ENCODE results near the gene C10orf95.

Gene C10orf95

GRCh38 chr10:102414749-102415148 lies 36.6 kb downstream of the C10orf95 start:
- Histone ChIP-seq H3K36me3 (ENCODE audit: control insufficient read depth, insufficient read depth, low read length) (no peaks in the 10 kb centered on the region), H3K4me1 (ENCODE audit: control insufficient read depth, insufficient read depth, low read length) (peaks cover 6% of the 10 kb centered on the region), H3K27ac (ENCODE audit: low read depth, low read length) (no peak overlapping the region), H3K9ac (ENCODE audit: low read length) (no peak overlapping the region), H3K27me3 (ENCODE audit: control insufficient read depth, insufficient read depth, low read length) (peaks cover 19% of the 10 kb centered on the region), H3K4me3 (ENCODE audit: low read length) (no peak overlapping the region)

GRCh38 chr10:102413806-102414561 lies 37.4 kb downstream of the C10orf95 start:
- H3K27me3 ChIP-seq (ENCODE audit: control insufficient read depth, insufficient read depth, low read length): peaks cover 19% of the 10 kb centered on the region
- no peak overlapping the region for H3K9ac ChIP-seq (ENCODE audit: low read length)
- H3K4me3 ChIP-seq (ENCODE audit: low read length): no peak overlapping the region
- H3K4me1 ChIP-seq (ENCODE audit: control insufficient read depth, insufficient read depth, low read length): peaks cover 9% of the 10 kb centered on the region
- H3K36me3 ChIP-seq (ENCODE audit: control insufficient read depth, insufficient read depth, low read length): no peaks in the 10 kb centered on the region
- no peak overlapping the region for H3K27ac ChIP-seq (ENCODE audit: low read depth, low read length)

- Histone ChIP-seq H3K27ac (ENCODE audit: low read depth, low read length) (no peak overlapping the region), H3K4me3 (ENCODE audit: low read length) (no peak overlapping the region), H3K4me1 (ENCODE audit: control insufficient read depth, insufficient read depth, low read length) (peaks cover 9% of the 10 kb centered on the region), H3K27me3 (ENCODE audit: control insufficient read depth, insufficient read depth, low read length) (peaks cover 25% of the 10 kb centered on the region), H3K9ac (ENCODE audit: low read length) (no peak overlapping the region), H3K36me3 (ENCODE audit: control insufficient read depth, insufficient read depth, low read length) (no peaks in the 10 kb centered on the region)
These were observed 38.2 kb downstream of the C10orf95 start for GRCh38 chr10:102413053-102413705.

- no peak overlapping the region for H3K4me3 ChIP-seq (ENCODE audit: low read length)
- H3K27me3 ChIP-seq (ENCODE audit: control insufficient read depth, insufficient read depth, low read length): peaks cover 25% of the 10 kb centered on the region
- H3K36me3 ChIP-seq (ENCODE audit: control insufficient read depth, insufficient read depth, low read length): no peaks in the 10 kb centered on the region
- no peak overlapping the region for H3K27ac ChIP-seq (ENCODE audit: low read depth, low read length)
- H3K4me1 ChIP-seq (ENCODE audit: control insufficient read depth, insufficient read depth, low read length): peaks cover 12% of the 10 kb centered on the region
- no peak overlapping the region for H3K9ac ChIP-seq (ENCODE audit: low read length)
These were observed 39.0 kb downstream of the C10orf95 start for GRCh38 chr10:102412293-102412692.

GRCh38 chr10:102411341-102412255 lies 39.7 kb downstream of the C10orf95 start:
- H3K27me3 ChIP-seq (ENCODE audit: control insufficient read depth, insufficient read depth, low read length): peaks cover 25% of the 10 kb centered on the region
- peak overlapping the region; percentile 96 for H3K27ac ChIP-seq (ENCODE audit: low read depth, low read length)
- H3K4me1 ChIP-seq (ENCODE audit: control insufficient read depth, insufficient read depth, low read length): peaks cover 12% of the 10 kb centered on the region
- peak overlapping the region; percentile 62 for H3K4me3 ChIP-seq (ENCODE audit: low read length)
- no peaks in the 10 kb centered on the region for H3K36me3 ChIP-seq (ENCODE audit: control insufficient read depth, insufficient read depth, low read length)
- H3K9ac ChIP-seq (ENCODE audit: low read length): no peak overlapping the region

- H3K9ac ChIP-seq (ENCODE audit: low read length): peak overlapping the region; percentile 43
- H3K36me3 ChIP-seq (ENCODE audit: control insufficient read depth, insufficient read depth, low read length): no peaks in the 10 kb centered on the region
- H3K4me1 ChIP-seq (ENCODE audit: control insufficient read depth, insufficient read depth, low read length): peaks cover 19% of the 10 kb centered on the region
- peak overlapping the region; percentile 62 for H3K4me3 ChIP-seq (ENCODE audit: low read length)
- H3K27ac ChIP-seq (ENCODE audit: low read depth, low read length): peak overlapping the region; percentile 96
- peaks cover 25% of the 10 kb centered on the region for H3K27me3 ChIP-seq (ENCODE audit: control insufficient read depth, insufficient read depth, low read length)
These were observed 40.8 kb downstream of the C10orf95 start for GRCh38 chr10:102410429-102411073.

GRCh38 chr10:102409604-102410428 lies 41.5 kb downstream of the C10orf95 start:
- Histone ChIP-seq H3K27me3 (ENCODE audit: control insufficient read depth, insufficient read depth, low read length) (peaks cover 25% of the 10 kb centered on the region), H3K4me3 (ENCODE audit: low read length) (peak overlapping the region; percentile 62), H3K27ac (ENCODE audit: low read depth, low read length) (peak overlapping the region; percentile 96), H3K36me3 (ENCODE audit: control insufficient read depth, insufficient read depth, low read length) (no peaks in the 10 kb centered on the region), H3K9ac (ENCODE audit: low read length) (peak overlapping the region; percentile 50), H3K4me1 (ENCODE audit: control insufficient read depth, insufficient read depth, low read length) (peaks cover 27% of the 10 kb centered on the region)

GRCh38 chr10:102408728-102409603 lies 42.4 kb downstream of the C10orf95 start:
- Histone ChIP-seq H3K9ac (ENCODE audit: low read length) (peak overlapping the region; percentile 50), H3K27ac (ENCODE audit: low read depth, low read length) (peak overlapping the region; percentile 96), H3K4me1 (ENCODE audit: control insufficient read depth, insufficient read depth, low read length) (peaks cover 31% of the 10 kb centered on the region), H3K27me3 (ENCODE audit: control insufficient read depth, insufficient read depth, low read length) (peaks cover 25% of the 10 kb centered on the region), H3K4me3 (ENCODE audit: low read length) (peak overlapping the region; percentile 62), H3K36me3 (ENCODE audit: control insufficient read depth, insufficient read depth, low read length) (no peaks in the 10 kb centered on the region)

GRCh38 chr10:102408131-102408727 lies 43.1 kb downstream of the C10orf95 start:
- Histone ChIP-seq H3K27me3 (ENCODE audit: control insufficient read depth, insufficient read depth, low read length) (peaks cover 25% of the 10 kb centered on the region), H3K4me1 (ENCODE audit: control insufficient read depth, insufficient read depth, low read length) (peaks cover 38% of the 10 kb centered on the region), H3K27ac (ENCODE audit: low read depth, low read length) (peak overlapping the region; percentile 96), H3K9ac (ENCODE audit: low read length) (peak overlapping the region; percentile 46), H3K36me3 (ENCODE audit: control insufficient read depth, insufficient read depth, low read length) (no peaks in the 10 kb centered on the region), H3K4me3 (ENCODE audit: low read length) (peak overlapping the region; percentile 62)

- Histone ChIP-seq H3K36me3 (ENCODE audit: control insufficient read depth, insufficient read depth, low read length) (no peaks in the 10 kb centered on the region), H3K4me1 (ENCODE audit: control insufficient read depth, insufficient read depth, low read length) (peaks cover 40% of the 10 kb centered on the region), H3K9ac (ENCODE audit: low read length) (peak overlapping the region; percentile 47), H3K27me3 (ENCODE audit: control insufficient read depth, insufficient read depth, low read length) (peaks cover 25% of the 10 kb centered on the region), H3K4me3 (ENCODE audit: low read length) (peak overlapping the region; percentile 37), H3K27ac (ENCODE audit: low read depth, low read length) (peak overlapping the region; percentile 96)
These were observed 43.8 kb downstream of the C10orf95 start for GRCh38 chr10:102407425-102408130.
